IPS DF 6.9 (cell line): ENCODE data around the gene ARID5A.

Experiments used
- DNase-seq: peaks from one replicate; pipeline ENCODE4 v3.0.0-alpha.2; 2013; ENCODE audit warnings: low read depth, low spot score
- H3K27ac ChIP-seq: one replicate; pipeline ENCODE4 v1.5.1; 2013; ENCODE audit warnings: low read length, control low read depth
- H3K27me3 ChIP-seq: 2 replicates; pipeline ENCODE4 v1.6.1; 2013; ENCODE audit warnings: mild to moderate bottlenecking, low read length; ENCODE audit not compliant: control insufficient read depth, insufficient read depth
- H3K36me3 ChIP-seq: 2 replicates; pipeline ENCODE4 v1.6.1; 2013; ENCODE audit warnings: low read length; ENCODE audit not compliant: control insufficient read depth, insufficient read depth
- H3K4me1 ChIP-seq: 2 replicates; pipeline ENCODE4 v1.6.1; 2013; ENCODE audit warnings: low read length; ENCODE audit not compliant: control insufficient read depth, insufficient read depth
- H3K4me3 ChIP-seq: 2 replicates; pipeline ENCODE4 v1.5.1; 2013; ENCODE audit warnings: mild to moderate bottlenecking, low read length
- H3K9me3 ChIP-seq: 2 replicates; pipeline ENCODE4 v1.6.1; 2013; ENCODE audit warnings: low read length, inconsistent platforms; ENCODE audit not compliant: control insufficient read depth, insufficient read depth
- WGBS: extraction: QIAGEN DNeasy Blood & Tissue Kit; methylation state at CpG from one replicate; pipeline ENCODE4 v1.1.7; 2013; ENCODE audit warnings: mixed read lengths, missing lambda C conversion rate; ENCODE audit not compliant: insufficient read length, insufficient coverage; 5-methylcytosine and 5-hydroxymethylcytosine counted together

The ARID5A gene

DNA sequence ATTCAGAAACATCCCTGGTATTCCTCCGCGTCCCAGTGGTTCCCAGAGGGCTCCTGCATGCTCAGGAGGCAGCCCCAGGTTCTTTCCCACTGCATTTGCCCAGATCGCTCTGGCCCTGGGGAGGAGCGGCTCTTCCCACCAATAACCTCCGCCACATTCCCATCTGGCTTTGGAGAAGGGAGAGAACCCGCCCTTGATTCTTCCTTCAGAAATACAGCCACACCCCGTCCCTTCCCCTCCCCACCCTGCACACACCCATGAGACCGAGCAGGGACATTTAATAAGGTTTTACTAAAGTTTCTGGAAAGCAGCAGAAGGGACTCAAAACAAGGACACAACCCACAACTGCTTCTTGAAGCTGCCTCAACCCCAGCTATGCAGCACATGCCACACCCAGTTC is 21.9 kb downstream of the ARID5A start:
- no peaks in the 10 kb centered on the region for H3K27me3 ChIP-seq
- H3K4me3 ChIP-seq = no peak overlapping the region
- H3K9me3 ChIP-seq = no peaks in the 10 kb centered on the region; the same call in 1 of the 2 replicates
- no peaks in the 10 kb centered on the region for H3K36me3 ChIP-seq
- WGBS = no CpG with 5 or more reads among the region's 8 CpGs
- H3K27ac ChIP-seq = no peak overlapping the region
- H3K4me1 ChIP-seq = 0 out of 2 replicates have a peak, but pooled peaks cover 2% of the 10 kb centered on the region
- DNase-seq = no peak

DNA sequence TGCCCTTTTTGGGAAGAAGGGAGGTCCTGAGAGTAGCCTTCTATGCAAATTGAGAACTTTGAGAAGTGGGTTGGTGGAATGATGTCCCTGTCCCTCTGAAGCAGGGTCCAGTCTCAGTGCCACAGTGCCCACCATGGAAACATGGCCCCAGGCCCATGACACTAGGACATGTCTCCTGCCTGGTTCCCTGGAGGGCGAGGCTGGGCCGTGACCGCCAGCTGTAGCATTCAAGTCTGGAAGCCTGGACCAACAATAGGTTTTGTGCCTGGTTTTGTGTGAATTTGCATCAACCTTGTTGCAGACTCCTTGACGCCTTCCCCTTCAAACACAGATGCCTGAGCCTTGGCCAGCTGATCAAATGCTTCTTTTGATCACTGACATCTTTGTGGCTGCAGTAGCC is 27.5 kb downstream of the ARID5A start:
- no peaks in the 10 kb centered on the region for H3K36me3 ChIP-seq
- no peak overlapping the region for H3K27ac ChIP-seq
- WGBS = no CpG with 5 or more reads among the region's 4 CpGs
- H3K4me3 ChIP-seq = no peak overlapping the region
- no peak for DNase-seq
- no peaks in the 10 kb centered on the region for H3K27me3 ChIP-seq
- no peaks in the 10 kb centered on the region; the same call in 1 of the 2 replicates for H3K9me3 ChIP-seq
- no peaks in the 10 kb centered on the region; the same call in 1 of the 2 replicates for H3K4me1 ChIP-seq

DNA sequence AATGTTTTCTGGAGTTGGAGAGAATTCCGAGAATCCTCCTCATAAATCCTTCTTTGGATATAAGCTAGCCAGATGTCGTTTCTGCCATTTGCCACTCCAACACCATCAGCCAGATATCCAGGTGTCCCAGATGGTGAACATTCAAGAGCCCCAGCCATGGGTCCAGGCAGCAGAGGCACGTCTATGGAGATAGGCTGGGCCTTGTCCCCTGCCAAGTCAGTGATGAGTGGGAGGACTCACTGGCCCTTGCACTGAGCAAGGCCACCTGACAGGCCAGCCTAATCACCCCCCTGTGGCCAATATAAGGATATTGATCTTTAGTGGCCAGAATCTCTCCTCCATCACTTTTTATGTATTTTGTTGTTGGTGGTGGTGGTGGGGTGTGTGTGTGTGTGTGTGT is 28.0 kb downstream of the ARID5A start:
- H3K4me1 ChIP-seq = no peaks in the 10 kb centered on the region; the same call in 1 of the 2 replicates
- H3K4me3 ChIP-seq = no peak overlapping the region
- no peaks in the 10 kb centered on the region for H3K36me3 ChIP-seq
- no peaks in the 10 kb centered on the region for H3K27me3 ChIP-seq
- DNase-seq = no peak
- WGBS = no CpG with 5 or more reads among the region's 3 CpGs
- H3K9me3 ChIP-seq = no peaks in the 10 kb centered on the region; the same call in 1 of the 2 replicates
- no peak overlapping the region for H3K27ac ChIP-seq

DNA sequence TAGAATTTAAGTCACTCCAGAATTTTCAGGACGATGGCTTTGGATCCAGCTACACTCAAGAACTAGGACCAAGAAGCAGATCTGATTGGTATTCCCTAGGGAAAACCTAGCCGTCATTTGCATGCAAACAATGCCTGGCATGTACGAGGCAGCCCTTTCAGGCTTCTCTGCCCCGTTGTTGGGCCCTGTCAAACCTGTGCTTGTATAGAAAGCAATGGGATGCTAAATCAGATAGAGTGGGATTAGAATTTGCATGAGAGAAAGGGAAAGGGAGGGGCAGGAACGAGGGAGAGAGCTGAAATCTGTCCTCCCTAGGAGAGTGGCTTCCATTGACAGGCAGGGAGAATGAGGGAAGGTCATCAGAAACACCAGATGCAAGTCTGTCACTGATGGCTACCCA is 28.6 kb downstream of the ARID5A start:
- no CpG with 5 or more reads among the region's 5 CpGs for WGBS
- no peaks in the 10 kb centered on the region; the same call in 1 of the 2 replicates for H3K4me1 ChIP-seq
- H3K27ac ChIP-seq = no peak overlapping the region
- no peak overlapping the region for H3K4me3 ChIP-seq
- no peak for DNase-seq
- H3K9me3 ChIP-seq = no peaks in the 10 kb centered on the region; the same call in 1 of the 2 replicates
- no peaks in the 10 kb centered on the region for H3K36me3 ChIP-seq
- no peaks in the 10 kb centered on the region for H3K27me3 ChIP-seq

DNA sequence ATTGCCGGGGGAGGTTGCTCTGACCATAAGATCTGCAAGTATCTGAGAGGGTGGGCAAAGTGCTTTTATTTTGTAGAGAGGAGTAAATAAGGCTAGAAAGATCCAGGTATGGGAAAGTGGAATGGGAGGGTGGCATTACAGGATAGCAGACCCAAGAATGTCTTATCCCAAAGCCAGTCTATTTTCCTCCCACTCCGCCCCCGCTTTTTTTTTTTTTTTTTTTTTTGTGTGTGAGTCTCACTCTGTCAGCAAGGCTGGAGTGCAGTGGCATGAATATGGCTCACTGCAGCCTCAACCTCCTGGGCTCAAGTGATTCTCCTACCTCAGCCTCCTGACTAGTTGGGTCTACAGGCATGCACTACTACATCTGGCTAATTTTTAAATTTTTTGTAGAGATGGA is 31.5 kb downstream of the ARID5A start:
- Histone ChIP-seq H3K27me3 (no peaks in the 10 kb centered on the region), H3K4me1 (no peaks in the 10 kb centered on the region; the same call in 1 of the 2 replicates), H3K36me3 (no peaks in the 10 kb centered on the region), H3K4me3 (no peak overlapping the region), H3K9me3 (no peaks in the 10 kb centered on the region), H3K27ac (no peak overlapping the region)
- WGBS = no CpG with 5 or more reads among the region's 3 CpGs
- DNase-seq = no peak

DNA sequence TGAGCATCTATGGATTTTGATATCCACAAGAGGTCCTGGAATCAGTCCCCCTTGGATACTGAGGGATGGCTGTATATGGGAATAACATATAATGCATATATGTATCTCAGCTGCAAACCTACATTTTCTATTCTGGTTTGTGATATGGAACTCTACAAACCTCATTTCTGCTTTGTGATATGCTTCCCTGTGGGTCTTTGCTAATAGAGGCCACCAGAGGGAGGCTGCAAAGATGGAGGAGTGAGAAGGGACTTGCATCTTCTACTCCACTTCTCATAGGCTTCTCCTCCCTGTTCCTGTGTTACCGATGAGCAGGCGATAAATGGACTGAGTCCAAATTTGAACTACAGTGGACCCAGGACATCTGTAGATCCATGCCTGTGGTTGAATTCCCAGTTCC is 37.8 kb downstream of the ARID5A start:
- no CpG with 5 or more reads among the region's 2 CpGs for WGBS
- H3K36me3 ChIP-seq = no peaks in the 10 kb centered on the region
- DNase-seq = no peak
- no peak overlapping the region for H3K4me3 ChIP-seq
- no peaks in the 10 kb centered on the region for H3K9me3 ChIP-seq
- no peak overlapping the region for H3K27ac ChIP-seq
- no peaks in the 10 kb centered on the region for H3K4me1 ChIP-seq
- H3K27me3 ChIP-seq = no peaks in the 10 kb centered on the region

DNA sequence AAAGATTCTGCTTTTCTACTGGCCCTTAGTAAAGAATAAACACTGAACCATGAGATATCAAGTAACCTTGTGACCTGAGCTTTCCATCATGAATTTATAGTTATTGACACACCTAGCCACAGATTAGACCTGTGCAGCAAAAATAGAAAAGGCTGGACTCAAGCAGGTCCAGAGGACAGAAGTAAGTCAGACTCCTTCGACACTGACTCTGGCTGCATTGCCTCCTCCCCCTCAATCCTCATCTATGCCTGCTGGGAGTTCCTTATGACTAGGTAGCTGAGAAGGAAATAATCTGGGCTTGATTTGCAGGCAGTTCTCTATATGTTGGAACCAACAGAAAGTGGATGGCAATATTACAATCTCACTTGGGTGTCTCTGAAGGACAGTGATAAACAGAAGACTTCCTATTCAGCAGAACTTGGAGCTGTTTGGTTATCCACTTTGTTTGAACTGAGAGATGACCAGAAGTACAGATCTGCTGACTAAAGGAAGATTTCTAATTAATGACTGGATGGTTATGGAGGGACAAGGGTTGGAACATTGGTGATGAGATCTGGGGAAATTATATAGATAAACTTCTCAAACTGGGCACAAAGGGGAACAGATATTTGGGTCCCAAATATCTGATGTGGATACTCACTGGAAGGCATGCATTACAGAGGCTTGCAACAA is 39.4 kb downstream of the ARID5A start:
- H3K27ac ChIP-seq = no peak overlapping the region
- no peak for DNase-seq
- H3K4me3 ChIP-seq = no peak overlapping the region
- WGBS = no CpG with 5 or more reads among the region's 1 CpG
- H3K27me3 ChIP-seq = no peaks in the 10 kb centered on the region
- no peaks in the 10 kb centered on the region for H3K4me1 ChIP-seq
- no peaks in the 10 kb centered on the region; the same call in 1 of the 2 replicates for H3K36me3 ChIP-seq
- no peaks in the 10 kb centered on the region for H3K9me3 ChIP-seq

DNA sequence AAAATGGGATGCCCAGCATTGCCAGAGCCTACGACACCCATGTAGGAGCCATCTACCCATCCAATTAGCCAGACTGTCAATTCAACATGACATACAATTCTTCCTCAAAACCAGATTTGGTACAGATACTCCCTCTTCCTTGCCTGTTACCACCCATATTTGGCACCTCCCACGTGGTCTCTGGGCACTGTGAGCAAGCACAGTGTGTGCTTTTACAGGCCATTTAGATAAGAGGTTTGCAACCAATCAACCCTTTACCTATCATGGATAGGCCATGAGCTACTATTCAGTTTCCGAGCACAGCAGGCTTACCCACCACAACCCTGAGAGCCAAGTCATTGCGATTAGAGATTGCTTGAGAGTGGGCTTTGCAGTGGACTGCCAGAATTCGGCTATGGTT is 40.9 kb downstream of the ARID5A start:
- WGBS = no CpG with 5 or more reads among the region's 5 CpGs
- no peaks in the 10 kb centered on the region; the same call in 1 of the 2 replicates for H3K36me3 ChIP-seq

DNA sequence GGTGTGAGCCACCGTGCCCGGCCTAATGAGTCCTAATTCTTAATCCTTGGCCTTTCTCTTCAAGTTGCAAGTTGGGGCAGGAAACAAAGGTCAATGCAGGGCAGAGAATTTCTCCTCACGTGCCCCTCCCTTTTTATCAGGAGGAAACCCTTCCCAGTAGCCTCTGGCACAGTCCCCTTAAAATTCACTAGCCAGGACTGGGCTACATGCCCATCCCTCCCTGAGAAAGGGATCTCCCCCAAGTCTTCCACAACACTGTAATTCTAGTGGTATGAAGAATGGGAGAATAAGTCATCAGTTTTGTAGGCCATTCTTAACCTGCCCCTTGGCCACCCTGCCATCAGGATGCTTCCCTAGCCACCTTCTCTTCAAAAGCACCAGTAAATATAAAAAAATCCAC is 42.2 kb downstream of the ARID5A start:
- H3K27ac ChIP-seq = no peak overlapping the region
- no peak overlapping the region for H3K4me3 ChIP-seq
- WGBS = no CpG with 5 or more reads among the region's 3 CpGs
- no peaks in the 10 kb centered on the region for H3K9me3 ChIP-seq
- no peak for DNase-seq
- no peaks in the 10 kb centered on the region; the same call in 1 of the 2 replicates for H3K36me3 ChIP-seq
- H3K27me3 ChIP-seq = no peaks in the 10 kb centered on the region
- no peaks in the 10 kb centered on the region for H3K4me1 ChIP-seq

More for the DNA sequence above, 40.9 kb downstream of the ARID5A start:
- no peaks in the 10 kb centered on the region for H3K9me3 ChIP-seq
- H3K4me3 ChIP-seq = no peak overlapping the region
- no peak for DNase-seq
- H3K27me3 ChIP-seq = no peaks in the 10 kb centered on the region
- H3K27ac ChIP-seq = no peak overlapping the region
- H3K4me1 ChIP-seq = no peaks in the 10 kb centered on the region

DNA sequence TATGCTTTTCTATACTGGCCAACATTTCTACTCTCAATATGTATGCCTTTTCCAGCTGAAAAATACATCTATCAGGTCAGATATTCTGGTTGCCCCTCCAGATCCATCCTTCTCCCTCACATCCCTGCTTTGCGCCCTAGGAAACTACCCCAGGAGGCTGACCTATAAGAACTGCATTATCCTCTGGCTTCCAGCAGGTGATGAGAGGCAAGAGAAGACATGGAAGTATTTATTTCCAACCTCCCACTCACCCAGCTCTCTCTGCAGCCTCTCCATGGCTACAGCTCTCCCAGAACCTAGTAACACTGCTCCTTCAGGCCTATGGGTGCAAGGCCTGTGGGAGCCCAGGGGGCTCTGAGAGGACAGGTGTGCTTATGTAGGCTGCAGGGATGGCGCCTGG is 42.9 kb downstream of the ARID5A start:
- no peak for DNase-seq
- H3K27ac ChIP-seq = no peak overlapping the region
- no peaks in the 10 kb centered on the region; the same call in 1 of the 2 replicates for H3K36me3 ChIP-seq
- H3K9me3 ChIP-seq = no peaks in the 10 kb centered on the region
- H3K4me3 ChIP-seq = no peak overlapping the region
- WGBS = no CpG with 5 or more reads among the region's 2 CpGs
- H3K27me3 ChIP-seq = no peaks in the 10 kb centered on the region
- no peaks in the 10 kb centered on the region for H3K4me1 ChIP-seq

DNA sequence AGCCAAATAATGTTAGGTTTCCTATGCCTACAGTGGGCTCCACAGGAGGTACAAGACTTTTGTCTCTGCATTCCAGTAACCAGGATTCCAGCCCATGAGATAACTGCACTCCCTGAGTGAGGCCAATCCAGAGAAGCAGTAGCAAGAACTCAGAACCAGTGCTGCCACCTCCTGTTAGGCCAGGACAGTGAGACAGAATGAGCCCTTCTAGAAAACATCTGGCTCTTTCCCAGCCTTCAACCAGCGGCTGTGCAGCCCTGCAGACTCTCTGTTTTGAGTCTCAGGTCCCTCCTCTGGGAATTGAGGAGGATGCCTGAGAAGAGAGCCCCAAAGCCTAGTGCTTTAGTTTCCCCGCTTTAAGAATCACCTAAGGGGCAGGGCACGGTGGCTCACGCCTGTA is 44.2 kb downstream of the ARID5A start:
- WGBS = no CpG with 5 or more reads among the region's 4 CpGs
- no peaks in the 10 kb centered on the region for H3K9me3 ChIP-seq
- no peaks in the 10 kb centered on the region for H3K27me3 ChIP-seq
- no peak overlapping the region for H3K27ac ChIP-seq
- no peaks in the 10 kb centered on the region for H3K4me1 ChIP-seq
- H3K36me3 ChIP-seq = no peaks in the 10 kb centered on the region; the same call in 1 of the 2 replicates
- no peak for DNase-seq
- no peak overlapping the region for H3K4me3 ChIP-seq
